HCT116 (cell line): Measurements from ENCODE around the gene ZNF282. TPM values are rescaled to one million over a fixed set of nuclear protein-coding genes. Genes with fewer than 3 reads are reported as not detected.

Experiments used
- ATAC-seq: fragments of 200-7000 bp; cut with Tn5 transposase; 2 replicates; pipeline ENCODE4 v1.9.1; 2020; ENCODE audit warnings: mild to moderate bottlenecking, moderate library complexity
- BruUV-seq: library from RNA; stranded (reverse); fragments of 400-500 nt; replicated peaks from 2 replicates; lab custom pipeline; 2021; lab: Mats Ljungman, UMichigan
- CTCF ChIA-PET: fragments of 300-600 bp; sonication (Branson Sonifier 250); formaldehyde crosslinking; loops from one replicate; lab custom pipeline; 2021; ENCODE audit warnings: antibody characterized with exemption; lab: Charles Lee
- POLR2A ChIA-PET: fragments of 300-600, 350-600 bp; sonication (Branson Sonifier 250); formaldehyde crosslinking; loops from one replicate; lab custom pipeline; 2021; ENCODE audit warnings: antibody characterized with exemption; lab: Charles Lee
- RAD21 ChIA-PET, 2 experiments: fragments of 300-600 bp; sonication (Branson Sonifier 250); formaldehyde crosslinking; loops; one replicate each; lab custom pipeline; 2023; ENCODE audit warnings: low total read pairs in 2 of 2; ENCODE audit not compliant: uncharacterized antibody in 2 of 2, unreplicated experiment in 2 of 2, low non-redundant PET in 1 of 2; lab: Charles Lee
- DNase-seq: peaks from one replicate; pipeline ENCODE4 v3.0.0-alpha.2; 2010; ENCODE audit warnings: low read depth, low spot score
- H2AFZ ChIP-seq: fragments of 200-600 bp; shearing (Covaris generic), sonication (generic); 2 replicates; pipeline ENCODE4 v1.6.1; 2017; ENCODE audit warnings: low read depth, mixed run types, mixed read lengths, antibody characterized with exemption, low read length; ENCODE audit not compliant: poor library complexity, severe bottlenecking
- H3K27ac ChIP-seq: 2 replicates; pipeline ENCODE4 v1.5.1; 2012; ENCODE audit warnings: low read depth, low read length
- H3K27me3 ChIP-seq: fragments of 200-600 bp; sonication (generic); 2 replicates; pipeline ENCODE4 v1.6.1; 2016; ENCODE audit warnings: mixed run types, low read length, mixed read lengths; ENCODE audit not compliant: insufficient read depth
- H3K36me3 ChIP-seq, 2 experiments: fragments of 200-500 bp in 1 of 2; fragments of 200-600 bp in 1 of 2; sonication (Bioruptor generic) in 1 of 2; sonication (generic) in 1 of 2; 2 replicates each; pipeline versions ENCODE4 v1.5.1 to v1.6.1; 2014 to 2016; ENCODE audit warnings: low read length in 2 of 2, inconsistent platforms in 1 of 2, mixed read lengths in 1 of 2, mixed run types in 1 of 2; ENCODE audit not compliant: insufficient read depth in 2 of 2, control insufficient read depth in 1 of 2
- H3K4me1 ChIP-seq, 2 experiments: fragments of 200-600 bp in 1 of 2; sonication (generic) in 1 of 2; 2 replicates each; pipeline versions ENCODE4 v1.5.1 to v1.6.1; 2012 to 2017; ENCODE audit warnings: low read length in 2 of 2, inconsistent platforms in 1 of 2, mild to moderate bottlenecking in 1 of 2, mixed read lengths in 1 of 2, mixed run types in 1 of 2, moderate library complexity in 1 of 2; ENCODE audit not compliant: insufficient read depth in 2 of 2, control insufficient read depth in 1 of 2
- H3K4me2 ChIP-seq: fragments of 200-600 bp; sonication (generic); 2 replicates; pipeline ENCODE4 v1.6.1; 2017; ENCODE audit warnings: mixed run types, low read length, mixed read lengths
- H3K4me3 ChIP-seq, 2 experiments: fragments of 200-600 bp in 1 of 2; sonication (generic) in 1 of 2; replicated peaks in 1 of 2; 2 replicates each; pipeline ENCODE4 v1.5.1; 2011 to 2016; ENCODE audit warnings: low read length in 2 of 2, control low read depth in 1 of 2, low read depth in 1 of 2, mild to moderate bottlenecking in 1 of 2, mixed read lengths in 1 of 2, mixed run types in 1 of 2
- H3K79me2 ChIP-seq: fragments of 200-600 bp; sonication (generic); 2 replicates; pipeline ENCODE4 v1.6.1; 2017; ENCODE audit warnings: mild to moderate bottlenecking, mixed run types, low read length, moderate library complexity, mixed read lengths; ENCODE audit not compliant: insufficient read depth
- H3K9ac ChIP-seq: fragments of 200-600 bp; sonication (generic); 2 replicates; pipeline ENCODE4 v1.6.1; 2016; ENCODE audit warnings: low read length, mixed read lengths
- H3K9me2 ChIP-seq: fragments of 200-600 bp; sonication (generic), shearing (Covaris generic); 2 replicates; pipeline ENCODE4 v1.6.1; 2017; ENCODE audit warnings: mixed run types, mild to moderate bottlenecking, moderate library complexity; ENCODE audit not compliant: insufficient read depth
- H3K9me3 ChIP-seq, 2 experiments: fragments of 200-500 bp in 1 of 2; fragments of 200-600 bp in 1 of 2; sonication (Bioruptor generic) in 1 of 2; sonication (generic) in 1 of 2; 2 replicates each; pipeline ENCODE4 v1.6.1; 2014 to 2017; ENCODE audit warnings: low read length in 2 of 2, mixed read lengths in 2 of 2, inconsistent platforms in 1 of 2, low read depth in 1 of 2, mild to moderate bottlenecking in 1 of 2, mixed run types in 1 of 2, moderate library complexity in 1 of 2; ENCODE audit not compliant: control insufficient read depth in 1 of 2, insufficient read depth in 1 of 2
- H4K20me1 ChIP-seq: fragments of 200-600 bp; sonication (generic), shearing (Covaris generic); 2 replicates; pipeline ENCODE4 v1.6.1; 2017; ENCODE audit warnings: mixed run types, mild to moderate bottlenecking, moderate library complexity; ENCODE audit not compliant: insufficient read depth
- ATF3 ChIP-seq: IDR thresholded peaks from 2 replicates; pipeline ENCODE4 v1.6.1; 2012
- CBX3 ChIP-seq: IDR thresholded peaks from 2 replicates; pipeline ENCODE4 v1.6.1; 2012; ENCODE audit warnings: low read depth
- CEBPB ChIP-seq: IDR thresholded peaks from 2 replicates; pipeline ENCODE4 v1.6.1; 2012; ENCODE audit warnings: low read depth
- EZH2phosphoT487 ChIP-seq: fragments of 200-600 bp; IDR thresholded peaks from 2 replicates; pipeline ENCODE4 v1.6.1; 2018; ENCODE audit warnings: antibody characterized with exemption, borderline replicate concordance
- FOSL1 ChIP-seq: IDR thresholded peaks from 2 replicates; pipeline ENCODE4 v1.6.1; 2012; ENCODE audit warnings: low read depth
- MAX ChIP-seq: IDR thresholded peaks from 2 replicates; pipeline ENCODE4 v1.6.1; 2012
- POLR2AphosphoS5 ChIP-seq: IDR thresholded peaks from 2 replicates; pipeline ENCODE4 v1.6.1; 2011; ENCODE audit warnings: mild to moderate bottlenecking, low read depth, low read length, moderate library complexity
- ZNF274 ChIP-seq: fragments of 200-500 bp; sonication (Bioruptor generic); IDR thresholded peaks from 2 replicates; pipeline ENCODE4 v1.6.1; 2014; ENCODE audit warnings: mild to moderate bottlenecking, low read depth, low read length, inconsistent platforms
- intact Hi-C: fragments of 100-400 bp; cut with micrococcal nuclease; formaldehyde crosslinking; loops from 2 replicates; pipeline ENCODE4 v1.10.0; 2022
- total RNA-seq: library from RNA; stranded (reverse); gene quantifications from one replicate; pipeline ENCODE4 v1.2.1, GENCODE V29; 2021; ENCODE audit not compliant: unreplicated experiment

Gene ZNF282
- total RNA-seq, 1 experiment from 2014 or later = 30.4 TPM

GRCh38 chr7:149194799-149195179 lies 557 bp upstream of the ZNF282 start:
- BruUV-seq = no TSS peak
- POLR2A ChIA-PET = interaction anchor here (0.5 to 1.6 kb wide), 6 partner anchors 8 to 578 kb away, joined by 3 to 6 read pairs (median 4); partner anchors contain the start of gene ZNF783
- TF ChIP-seq FOSL1 (no peak), EZH2phosphoT487 (no peak), CEBPB (no peak), ATF3 (no peak), POLR2AphosphoS5 (no peak), ZNF274 (no peak)

GRCh38 chr7:149196151-149196704 lies 882 bp downstream of the ZNF282 start:
- DNase-seq = no peak

More at GRCh38 chr7:149194799-149195179, 557 bp upstream of the ZNF282 start:
- intact Hi-C loops = loop anchor here (5.0 kb wide), 1 partner anchor 38 kb away; no protein-coding TSS in a partner anchor
- peak overlapping the region; percentile 99 for H3K27ac ChIP-seq
- H4K20me1 ChIP-seq = no peaks in the 10 kb centered on the region
- CTCF ChIA-PET = interaction anchor here (1.2 to 1.7 kb wide), 4 partner anchors 9 to 129 kb away, joined by 4 to 9 read pairs (median 6); partner anchors contain the start of gene ZNF398
- peak overlapping the region; percentile 91 to 95 for H3K4me3 ChIP-seq
- no peak; the same call in 1 of the 2 replicates for ATAC-seq
- H3K9me2 ChIP-seq = no peaks in the 10 kb centered on the region
- peak overlapping the region; percentile 89 for H3K9ac ChIP-seq
- RAD21 ChIA-PET = interaction anchor here in 1 of 2 experiments (0.6 kb wide), 1 partner anchor 46 kb away, joined by 5 read pairs; no protein-coding TSS in a partner anchor
- H3K4me1 ChIP-seq = peaks cover 10 to 17% of the 10 kb centered on the region in 2 experiments
- no peak for DNase-seq
- H3K27me3 ChIP-seq = no peaks in the 10 kb centered on the region
- H3K9me3 ChIP-seq = 0 out of 4 replicates have a peak, but pooled peaks cover 0 to 3% of the 10 kb centered on the region in 2 experiments
- H3K79me2 ChIP-seq = peaks cover 41% of the 10 kb centered on the region
- H3K36me3 ChIP-seq = peaks cover 19 to 22% of the 10 kb centered on the region in 2 experiments
- H2AFZ ChIP-seq = peak overlapping the region; percentile 83
- peak overlapping the region; percentile 77 for H3K4me2 ChIP-seq

More at GRCh38 chr7:149196151-149196704, 882 bp downstream of the ZNF282 start:
- Histone ChIP-seq H3K4me2 (peak overlapping the region; percentile 82), H3K4me3 (peak overlapping the region; percentile 91 to 95), H3K9me3 (peaks cover 0 to 3% of the 10 kb centered on the region in 2 experiments; a peak in 1 of 4 replicates), H3K27ac (peak overlapping the region; percentile 99), H3K9ac (peak overlapping the region; percentile 89), H3K79me2 (peaks cover 53% of the 10 kb centered on the region), H3K4me1 (peaks cover 10 to 17% of the 10 kb centered on the region in 2 experiments), H2AFZ (no peak overlapping the region), H3K27me3 (no peaks in the 10 kb centered on the region), H4K20me1 (no peaks in the 10 kb centered on the region), H3K36me3 (peaks cover 27 to 30% of the 10 kb centered on the region in 2 experiments), H3K9me2 (no peaks in the 10 kb centered on the region)
- TF ChIP-seq CBX3 = no peak
- TF ChIP-seq MAX = peak; percentile 7; the same call in 1 of the 2 replicates
- ChIA-PET RAD21 (no interaction called here), POLR2A (interaction anchor here (1.1 to 1.6 kb wide), 3 partner anchors 10 to 67 kb away, joined by 3 to 6 read pairs (median 4); no protein-coding TSS in a partner anchor), CTCF (interaction anchor here (0.9 to 1.7 kb wide), 4 partner anchors 9 to 131 kb away, joined by 3 to 9 read pairs (median 4); partner anchors contain the start of gene ZNF398)
- no TSS peak for BruUV-seq
- intact Hi-C loops = loop anchor here (5.0 kb wide), 1 partner anchor 36 kb away; no protein-coding TSS in a partner anchor
- 0 out of 2 replicates have a peak, but pooled peaks have one; percentile 4 for ATAC-seq
